Omental fat pad (tissue), 4 donors: ENCODE measurements around the gene SIDT1. TPM values are rescaled to one million over a fixed set of nuclear protein-coding genes. Genes with fewer than 3 reads are reported as not detected.

ENCODE experiments used
- ATAC-seq: fragments of 150-250 bp; one replicate; pipeline ENCODE4 v1.9.1; 2016; ENCODE audit warnings: mild to moderate bottlenecking, moderate library complexity; ENCODE audit not compliant: low FRiP score
- DNase-seq: peaks from one replicate; pipeline ENCODE4 v3.0.0-alpha.2; 2019; ENCODE audit warnings: low spot score
- total RNA-seq, 4 donors: library from RNA; depleted of rRNA; stranded (reverse); fragments of >200 nt; gene quantifications; one replicate each; pipeline ENCODE4 v1.1.0, GENCODE V29; 2016
- TF ChIP-seq, protein P1 (sequence below), 3 donors: fragments of 450-650 bp; IDR thresholded peaks; one replicate each; pipeline ENCODE4 v1.5.1; 2016 to 2017; ENCODE audit warnings: antibody characterized with exemption in 3 of 3, mild to moderate bottlenecking in 3 of 3, moderate library complexity in 2 of 3

Gene SIDT1
- total RNA-seq, 4 donors from 2014 or later: 2.7 to 7.4 (median 5.1) TPM

DNA sequence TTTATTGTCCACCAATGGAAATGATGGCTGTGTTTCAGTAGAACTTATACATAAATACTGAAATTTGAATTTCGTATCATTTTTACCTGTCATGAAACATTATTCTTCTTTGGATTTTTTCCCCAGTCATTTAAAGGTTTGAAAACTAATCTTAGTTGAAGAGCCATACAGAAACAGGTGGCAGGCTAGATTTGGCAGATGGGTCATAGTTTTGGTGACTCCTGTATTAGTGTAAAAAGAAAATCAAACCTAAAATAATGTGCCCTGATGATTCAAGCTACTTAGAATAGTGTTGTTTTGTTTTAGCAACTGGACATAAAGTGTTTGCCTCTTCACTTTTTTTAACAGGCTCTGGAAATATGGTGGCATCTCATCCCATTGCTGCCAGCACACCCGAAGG is 68.9 kb downstream of the SIDT1 start:
- TF ChIP-seq, protein P1, sequence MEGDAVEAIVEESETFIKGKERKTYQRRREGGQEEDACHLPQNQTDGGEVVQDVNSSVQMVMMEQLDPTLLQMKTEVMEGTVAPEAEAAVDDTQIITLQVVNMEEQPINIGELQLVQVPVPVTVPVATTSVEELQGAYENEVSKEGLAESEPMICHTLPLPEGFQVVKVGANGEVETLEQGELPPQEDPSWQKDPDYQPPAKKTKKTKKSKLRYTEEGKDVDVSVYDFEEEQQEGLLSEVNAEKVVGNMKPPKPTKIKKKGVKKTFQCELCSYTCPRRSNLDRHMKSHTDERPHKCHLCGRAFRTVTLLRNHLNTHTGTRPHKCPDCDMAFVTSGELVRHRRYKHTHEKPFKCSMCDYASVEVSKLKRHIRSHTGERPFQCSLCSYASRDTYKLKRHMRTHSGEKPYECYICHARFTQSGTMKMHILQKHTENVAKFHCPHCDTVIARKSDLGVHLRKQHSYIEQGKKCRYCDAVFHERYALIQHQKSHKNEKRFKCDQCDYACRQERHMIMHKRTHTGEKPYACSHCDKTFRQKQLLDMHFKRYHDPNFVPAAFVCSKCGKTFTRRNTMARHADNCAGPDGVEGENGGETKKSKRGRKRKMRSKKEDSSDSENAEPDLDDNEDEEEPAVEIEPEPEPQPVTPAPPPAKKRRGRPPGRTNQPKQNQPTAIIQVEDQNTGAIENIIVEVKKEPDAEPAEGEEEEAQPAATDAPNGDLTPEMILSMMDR (IDR thresholded peaks at IDR 0.05): no peak
- ATAC-seq: no peak
- no peak for DNase-seq

DNA sequence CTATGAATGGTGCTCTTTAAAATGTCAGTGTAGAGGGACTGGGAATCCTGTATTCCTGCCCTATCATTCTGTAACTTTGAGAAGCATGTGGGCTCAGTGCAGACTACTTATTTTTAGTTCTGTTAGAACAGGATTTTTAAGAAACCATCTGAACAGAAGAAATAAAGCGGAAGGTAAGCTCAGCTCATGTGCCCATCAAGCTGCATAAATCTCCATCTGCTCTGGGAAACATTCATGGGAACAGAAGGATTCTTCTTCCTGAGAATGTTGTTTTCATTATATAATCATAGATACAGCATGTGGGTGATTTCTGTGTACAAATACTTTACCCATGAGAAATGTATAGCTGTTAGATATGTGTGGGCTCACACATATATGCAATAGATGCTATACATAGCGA is 69.9 kb downstream of the SIDT1 start:
- TF ChIP-seq, protein P1 (IDR thresholded peaks at IDR 0.05): no peak
- no peak for DNase-seq
- no peak for ATAC-seq

GRCh38 chr3:113602836-113603235 is 70.5 kb downstream of the SIDT1 start:
- TF ChIP-seq, protein P1 (IDR thresholded peaks at IDR 0.05): no peak
- DNase-seq: no peak
- ATAC-seq: no peak

GRCh38 chr3:113606539-113607218 is 74.3 kb downstream of the SIDT1 start:
- DNase-seq (no peak), ATAC-seq (no peak)
- TF ChIP-seq, protein P1 (IDR thresholded peaks at IDR 0.05): no peak

GRCh38 chr3:113607219-113607596 is 74.9 kb downstream of the SIDT1 start:
- DNase-seq: no peak
- TF ChIP-seq, protein P1 (IDR thresholded peaks at IDR 0.05): no peak
- ATAC-seq: no peak

DNA sequence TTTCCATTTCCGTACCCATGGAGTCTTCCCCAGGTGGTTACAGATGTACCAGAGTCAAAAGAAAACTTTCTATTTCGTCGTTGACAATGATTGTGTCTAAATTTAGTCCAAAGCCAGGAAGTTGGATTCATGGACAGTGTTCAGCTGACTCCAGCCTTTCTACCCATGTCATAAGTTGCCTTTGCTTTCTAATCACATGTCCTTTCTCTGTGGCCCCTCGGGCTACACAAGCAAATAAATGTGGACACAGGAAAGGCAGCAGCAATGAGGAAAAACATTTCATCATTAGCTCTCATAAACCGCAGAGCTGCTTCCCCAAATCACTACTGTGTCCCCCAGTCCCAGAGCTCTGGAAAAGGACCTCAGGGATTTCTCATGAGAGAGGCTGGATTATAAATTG is 82.0 kb downstream of the SIDT1 start:
- DNase-seq (no peak), ATAC-seq (no peak)
- TF ChIP-seq, protein P1 (IDR thresholded peaks at IDR 0.05): no peak

- TF ChIP-seq, protein P1 (IDR thresholded peaks at IDR 0.05): no peak
- ATAC-seq (no peak), DNase-seq (no peak)
Measured at GRCh38 chr3:113615976-113616375, 83.6 kb downstream of the SIDT1 start.
